ENCODE measurements around the gene TLK1.
"Not testable (repeated sequence)": the region's sequence is repeated elsewhere in the genome, so short reads cannot be mapped to it uniquely, and the experiment has no call there.

TLK1 gene

DNA sequence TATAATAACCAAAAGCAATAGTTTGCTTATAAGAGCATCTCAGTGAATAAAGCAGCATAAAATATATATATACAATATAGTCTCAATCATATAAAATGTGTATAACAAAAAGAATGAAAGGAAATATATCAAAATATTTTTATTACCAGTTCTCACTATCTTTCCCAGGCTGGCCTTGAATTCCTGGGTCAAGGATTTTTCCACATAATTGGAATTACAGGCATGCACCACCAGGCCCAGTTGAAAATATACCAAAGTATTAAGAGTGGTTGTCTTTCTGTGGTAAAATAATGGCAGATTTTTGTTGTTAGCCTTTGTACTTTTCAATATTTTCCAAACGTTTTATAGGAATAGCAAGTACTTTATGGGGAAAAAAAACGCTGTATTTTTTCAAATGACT, 8.6 kb upstream of the TLK1 start:
- DNase-seq: no peak

DNA sequence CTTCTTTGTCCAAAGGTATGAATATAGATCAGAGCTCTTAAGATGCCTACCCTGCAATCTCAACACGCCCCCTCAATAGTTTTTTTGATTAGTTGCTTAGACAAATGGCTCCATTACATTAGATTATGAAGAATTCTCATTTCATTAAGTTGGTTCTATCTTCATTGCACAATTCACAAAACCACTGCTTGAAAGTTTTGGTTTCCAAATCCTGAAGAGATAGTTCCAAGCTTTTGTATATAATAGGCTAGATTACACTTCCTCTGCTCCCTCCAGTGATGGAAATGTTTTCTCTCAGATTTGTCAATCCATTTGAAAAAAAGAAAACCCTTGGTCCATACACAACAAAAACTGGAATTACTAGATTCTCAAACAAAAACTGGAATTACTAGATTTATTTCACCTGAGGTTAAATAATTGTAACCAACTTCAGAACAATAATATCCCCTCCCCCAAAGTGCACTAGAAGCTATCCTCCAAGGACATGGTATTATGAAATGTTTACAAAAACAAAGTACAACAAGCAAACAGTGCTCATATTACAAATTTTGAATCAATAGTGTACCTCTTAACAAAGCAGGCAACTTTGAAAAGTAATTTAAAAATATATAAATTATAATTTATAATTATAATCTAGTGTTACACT, 6.8 kb upstream of the TLK1 start:
- DNase-seq: no peak

DNA sequence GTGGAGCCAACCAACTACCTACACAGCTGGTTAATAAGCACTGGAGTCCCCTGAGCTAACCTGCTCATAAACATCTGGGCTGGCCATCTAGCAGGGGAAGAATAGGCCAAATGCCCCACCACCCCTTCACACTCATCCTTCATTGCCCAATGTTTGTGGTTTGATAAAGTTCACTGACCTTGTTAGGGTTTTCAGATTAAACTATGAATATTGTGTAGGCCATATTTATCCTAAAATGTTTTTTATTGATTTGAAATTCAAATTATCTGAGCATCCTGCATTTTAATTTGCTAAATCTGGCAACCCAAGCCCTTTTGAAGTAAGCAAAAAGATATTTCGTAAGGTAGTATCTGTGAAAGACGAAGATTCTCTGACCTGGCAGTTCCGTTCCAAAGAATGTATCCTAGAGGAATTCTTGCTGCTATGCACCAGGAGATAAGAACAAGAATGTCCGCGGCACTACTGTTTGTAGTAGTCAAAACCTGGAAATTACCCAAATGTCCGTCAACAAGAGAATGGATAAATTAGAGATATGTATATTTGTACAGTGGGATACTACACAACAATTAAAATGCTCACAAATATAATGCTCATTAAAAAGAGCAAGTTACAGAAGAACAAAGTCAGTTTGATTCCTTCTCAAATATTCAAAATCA, 5.8 kb upstream of the TLK1 start:
- DNase-seq: no peak

DNA sequence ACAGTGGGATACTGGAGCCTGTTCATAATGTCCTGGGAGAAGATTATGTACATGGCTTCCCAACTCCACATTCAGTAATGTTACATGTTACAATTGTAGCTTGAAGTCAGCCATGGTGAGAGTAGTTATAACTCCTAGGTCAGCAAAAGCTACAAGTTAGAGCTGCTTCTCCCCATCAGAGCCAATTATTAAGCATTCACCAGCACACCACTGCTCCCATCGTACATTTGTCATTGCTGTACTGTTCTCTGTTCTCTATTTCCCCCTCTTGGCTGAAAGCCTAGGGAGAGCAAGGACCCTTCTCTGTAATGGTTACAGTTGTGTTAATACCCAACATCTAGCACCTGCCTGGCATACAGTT, 5.3 kb upstream of the TLK1 start:
- no peak for DNase-seq

DNA sequence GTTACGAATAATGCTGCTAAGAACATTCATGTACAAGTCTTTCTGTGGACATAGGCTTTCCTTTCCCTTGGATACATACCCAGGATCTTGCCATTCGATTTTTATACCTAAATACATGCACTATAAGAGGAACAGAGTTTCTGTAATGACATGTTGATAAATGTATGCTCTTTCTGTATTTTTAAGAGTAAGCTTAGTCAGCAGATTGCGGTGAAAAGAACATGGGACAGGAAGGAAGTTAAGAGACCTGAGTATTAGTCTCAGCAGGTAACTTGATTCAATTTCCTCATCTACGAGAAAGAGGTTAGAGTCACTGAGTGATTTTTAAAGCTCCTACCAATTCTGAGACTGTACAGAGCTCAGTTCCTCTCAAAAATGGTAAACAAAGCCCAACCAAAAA, 2.6 kb upstream of the TLK1 start:
- no peak for DNase-seq

DNA sequence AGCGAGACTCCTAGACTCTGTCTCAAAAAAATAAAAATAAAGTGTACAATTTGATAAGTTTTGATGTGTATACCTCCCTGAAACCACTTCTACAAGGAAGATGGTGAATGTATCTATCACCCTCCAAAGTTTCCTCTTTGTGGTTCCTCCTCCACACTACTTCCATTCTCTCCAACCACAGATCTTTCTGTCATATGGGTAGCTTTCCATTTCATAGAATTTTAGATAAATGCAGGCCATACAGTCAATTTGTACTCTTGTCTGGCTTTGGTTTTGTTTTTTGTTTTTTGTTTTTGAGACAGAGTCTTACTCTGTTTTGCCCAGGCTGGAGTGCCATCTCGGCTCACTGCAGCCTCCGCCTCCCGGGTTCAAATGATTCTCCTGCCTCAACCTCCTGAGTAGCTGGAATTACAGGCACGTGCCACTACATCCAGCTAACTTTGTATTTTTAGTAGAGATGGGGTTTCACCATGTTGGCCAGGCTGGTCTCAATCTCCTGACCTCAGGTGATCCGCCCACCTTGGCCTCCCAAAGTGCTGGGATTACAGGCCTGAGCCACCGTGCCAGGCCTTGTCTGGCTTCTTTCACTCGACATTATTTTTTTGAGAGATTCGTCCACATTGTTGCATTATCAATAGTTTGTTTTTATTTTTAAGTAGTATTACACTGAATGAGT, 2.0 kb upstream of the TLK1 start:
- not testable (repeated sequence) for DNase-seq

GRCh38 chr2:171160956-171161740, 455 bp upstream of the TLK1 start:
- peak; percentile 63 for DNase-seq

GRCh38 chr2:171159372-171160118, 1.1 kb downstream of the TLK1 start:
- DNase-seq: peak; percentile 51

GRCh38 chr2:171158790-171159371, 1.8 kb downstream of the TLK1 start:
- DNase-seq: no peak

GRCh38 chr2:171158036-171158789, 2.5 kb downstream of the TLK1 start:
- no peak for DNase-seq

DNA sequence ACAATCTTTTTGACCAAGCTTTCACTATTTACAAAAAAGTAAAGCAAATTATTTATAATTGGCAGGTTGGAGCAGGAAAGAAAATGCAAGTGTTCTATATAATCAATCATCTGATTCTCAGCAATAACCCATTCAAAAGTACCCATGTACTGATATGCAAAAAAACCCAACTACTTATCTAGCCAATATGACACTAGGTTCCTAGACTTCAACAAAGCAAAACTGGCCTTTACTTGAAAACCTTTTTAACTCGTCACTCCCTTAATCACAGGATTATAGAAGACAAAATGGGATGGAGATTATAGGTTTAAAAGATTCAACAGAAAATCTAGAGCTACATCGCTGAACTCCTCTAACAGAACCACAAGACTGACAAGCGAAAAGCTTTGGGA, 3.6 kb downstream of the TLK1 start:
- no peak for DNase-seq

DNA sequence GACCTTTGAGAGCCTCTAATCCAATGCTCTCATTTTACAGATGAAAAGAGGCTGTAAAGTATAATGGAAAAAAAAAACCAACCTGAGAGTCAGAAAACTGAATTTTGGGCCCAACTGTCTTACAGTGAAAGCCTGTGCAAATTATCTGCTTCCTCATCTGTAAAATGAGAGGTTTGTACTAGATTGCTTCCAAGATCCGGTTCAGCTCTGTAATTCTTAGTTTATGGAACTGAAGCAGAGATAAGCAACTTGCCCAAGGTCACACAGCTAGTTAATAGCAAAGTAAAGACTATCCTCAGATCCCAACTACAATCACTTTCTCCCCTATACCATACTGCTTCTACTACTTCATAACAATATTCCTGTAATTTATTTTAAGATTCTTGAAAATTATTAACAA, 6.3 kb downstream of the TLK1 start:
- no peak for DNase-seq

GRCh38 chr2:171150694-171151285, 9.9 kb downstream of the TLK1 start:
- no peak for DNase-seq

- DNase-seq: no peak
These were observed 10.6 kb downstream of the TLK1 start for GRCh38 chr2:171149986-171150693.

DNA sequence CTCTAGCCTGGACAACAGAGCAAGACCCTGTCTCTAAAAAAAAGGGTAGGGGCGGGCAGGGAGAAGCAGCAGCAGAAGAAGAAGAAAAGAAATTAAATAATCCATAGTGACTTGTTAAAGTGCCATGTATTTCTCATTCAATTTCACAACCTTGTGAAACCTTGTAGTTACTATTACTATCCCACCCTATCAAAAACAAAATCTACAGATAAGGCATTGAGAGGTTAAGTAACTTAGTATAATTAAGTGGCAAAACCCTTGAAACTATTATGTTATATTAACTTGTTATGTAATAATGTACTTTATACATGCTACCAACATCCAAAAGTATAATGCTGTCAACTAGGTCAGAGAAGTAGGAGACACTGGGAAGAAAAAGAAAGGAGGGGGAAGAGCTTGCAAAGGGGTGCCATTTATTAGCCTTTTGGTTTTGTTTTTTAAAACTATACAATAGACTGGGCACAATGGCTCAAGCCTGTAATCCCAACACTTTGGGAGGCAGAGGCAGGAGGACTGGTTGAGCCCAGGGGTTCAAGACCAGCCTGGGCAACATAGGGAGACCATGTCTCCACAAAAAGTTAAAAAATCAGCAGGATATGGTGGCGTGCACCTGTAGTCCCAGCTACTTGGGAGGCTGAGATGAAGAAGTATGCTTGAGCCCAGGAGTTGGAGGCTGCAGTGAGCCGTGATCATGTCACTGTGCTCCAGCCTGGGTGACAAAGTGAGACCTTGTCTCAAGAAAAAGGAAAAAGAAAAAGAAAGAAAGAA, 11.3 kb downstream of the TLK1 start:
- no peak for DNase-seq

- no peak for DNase-seq
These were observed 13.6 kb downstream of the TLK1 start for GRCh38 chr2:171147081-171147480.

- DNase-seq: no peak
These were observed 14.1 kb downstream of the TLK1 start for GRCh38 chr2:171146633-171147032.

- DNase-seq: no peak
These were observed 14.6 kb downstream of the TLK1 start for GRCh38 chr2:171146071-171146470.

- DNase-seq: no peak
These were observed 17.0 kb downstream of the TLK1 start for GRCh38 chr2:171143670-171144062.

- DNase-seq: no peak
These were observed 18.3 kb downstream of the TLK1 start for GRCh38 chr2:171142398-171142797.
